MM.1S (cell line): ENCODE results near the gene NRG3.
A peak's percentile ranks its signal among the peaks of the same experiment; 100 is the strongest.
"Not testable (repeated sequence)": the region's sequence is repeated elsewhere in the genome, so short reads cannot be mapped to it uniquely, and the experiment has no call there.

Source experiments
- DNase-seq: peaks from one replicate; pipeline ENCODE4 v3.0.0-alpha.2; 2015
- H2AFZ ChIP-seq: fragments of 300-600 bp; sonication (generic); 2 replicates; pipeline ENCODE4 v1.6.0; 2016; ENCODE audit warnings: antibody characterized with exemption, low read length
- H3F3A ChIP-seq: fragments of 300-600 bp; sonication (generic); 2 replicates; pipeline ENCODE4 v1.6.1; 2016; ENCODE audit warnings: mild to moderate bottlenecking, antibody characterized with exemption, low read length, moderate library complexity, mixed read lengths; ENCODE audit not compliant: insufficient read depth
- H3K27ac ChIP-seq: fragments of 300-600 bp; sonication (generic); 2 replicates; pipeline ENCODE4 v1.5.1; 2016; ENCODE audit warnings: mild to moderate bottlenecking, low read length
- H3K27me3 ChIP-seq: fragments of 300-600 bp; sonication (generic); replicated peaks from 2 replicates; pipeline ENCODE4 v1.6.0; 2016; ENCODE audit warnings: low read length; ENCODE audit not compliant: insufficient read depth
- H3K36me3 ChIP-seq: fragments of 300-600 bp; sonication (generic); replicated peaks from 2 replicates; pipeline ENCODE4 v1.6.1; 2016; ENCODE audit warnings: mild to moderate bottlenecking, low read length, mixed read lengths; ENCODE audit not compliant: insufficient read depth
- H3K4me1 ChIP-seq: fragments of 300-600 bp; sonication (generic); 2 replicates; pipeline ENCODE4 v1.6.1; 2016; ENCODE audit warnings: low read length, mixed read lengths
- H3K4me2 ChIP-seq: fragments of 300-600 bp; sonication (generic); 2 replicates; pipeline ENCODE4 v1.6.0; 2016; ENCODE audit warnings: low read depth, low read length
- H3K4me3 ChIP-seq: fragments of 300-600 bp; sonication (generic); 2 replicates; pipeline ENCODE4 v1.5.1; 2016; ENCODE audit warnings: low read length, mixed read lengths
- H3K79me2 ChIP-seq: fragments of 300-600 bp; sonication (generic); 2 replicates; pipeline ENCODE4 v1.6.1; 2016; ENCODE audit warnings: mixed run types, low read length, mixed read lengths
- H3K9ac ChIP-seq: fragments of 300-600 bp; sonication (generic); 2 replicates; pipeline ENCODE4 v1.6.1; 2016; ENCODE audit warnings: low read length, mixed read lengths
- H3K9me2 ChIP-seq: fragments of 300-600 bp; sonication (generic); replicated peaks from 2 replicates; pipeline ENCODE4 v1.6.1; 2016; ENCODE audit warnings: mild to moderate bottlenecking, low read length, mixed read lengths; ENCODE audit not compliant: insufficient read depth
- H3K9me3 ChIP-seq: fragments of 300-600 bp; sonication (generic); replicated peaks from 2 replicates; pipeline ENCODE4 v1.6.1; 2016; ENCODE audit warnings: mild to moderate bottlenecking, low read length, mixed read lengths; ENCODE audit not compliant: insufficient read depth
- H4K20me1 ChIP-seq: fragments of 300-600 bp; sonication (generic); 2 replicates; pipeline ENCODE4 v1.6.1; 2016; ENCODE audit warnings: mild to moderate bottlenecking, low read length, moderate library complexity, mixed read lengths; ENCODE audit not compliant: insufficient read depth
- EZH2 ChIP-seq: fragments of 300-600 bp; sonication (generic); optimal IDR thresholded peaks from 2 replicates; pipeline ENCODE3; 2017; ENCODE audit warnings: low read depth, mild to moderate bottlenecking, antibody characterized with exemption, low read length, mixed read lengths
- EZH2phosphoT487 ChIP-seq: fragments of 300-600 bp; sonication (generic); IDR thresholded peaks from 2 replicates; pipeline ENCODE4 v1.6.1; 2018; ENCODE audit warnings: antibody characterized with exemption, low read length
- TF ChIP-seq, protein P1 (sequence below): fragments of 300-600 bp; sonication (generic); IDR thresholded peaks from 2 replicates; pipeline ENCODE4 v1.5.1; 2016; ENCODE audit warnings: antibody characterized with exemption, low read length, mixed read lengths

The NRG3 gene

DNA sequence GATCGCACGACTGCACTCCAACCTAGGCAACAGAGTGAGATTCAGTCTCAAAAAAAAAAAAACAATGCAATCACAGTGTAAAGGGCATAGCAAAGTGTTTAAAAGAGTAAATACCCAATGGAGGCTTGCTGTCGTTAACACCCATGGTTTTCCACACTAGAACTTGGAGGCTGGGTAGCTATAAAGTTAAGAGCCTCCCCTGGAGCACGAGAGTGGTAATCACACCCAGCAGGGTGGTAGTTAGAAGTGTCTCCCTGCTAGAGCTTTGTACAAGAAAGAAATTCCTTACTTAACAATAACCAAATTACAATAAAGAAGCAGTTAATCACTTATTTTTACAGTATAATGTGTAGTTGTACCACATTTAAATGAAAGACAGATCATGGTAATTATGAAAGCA lies 1078.9 kb downstream of the NRG3 start:
- Histone ChIP-seq H3K27ac (no peak overlapping the region), H3K4me3 (no peak overlapping the region), H3K27me3 (no peaks in the 10 kb centered on the region), H2AFZ (no peak overlapping the region), H3K9ac (no peak overlapping the region), H3K4me1 (no peaks in the 10 kb centered on the region), H3K9me2 (no peaks in the 10 kb centered on the region), H3K79me2 (no peaks in the 10 kb centered on the region), H3K36me3 (no peaks in the 10 kb centered on the region), H3K4me2 (no peak overlapping the region), H4K20me1 (no peaks in the 10 kb centered on the region), H3K9me3 (no peaks in the 10 kb centered on the region), H3F3A (no peaks in the 10 kb centered on the region)
- DNase-seq = no peak
- TF ChIP-seq, protein P1, sequence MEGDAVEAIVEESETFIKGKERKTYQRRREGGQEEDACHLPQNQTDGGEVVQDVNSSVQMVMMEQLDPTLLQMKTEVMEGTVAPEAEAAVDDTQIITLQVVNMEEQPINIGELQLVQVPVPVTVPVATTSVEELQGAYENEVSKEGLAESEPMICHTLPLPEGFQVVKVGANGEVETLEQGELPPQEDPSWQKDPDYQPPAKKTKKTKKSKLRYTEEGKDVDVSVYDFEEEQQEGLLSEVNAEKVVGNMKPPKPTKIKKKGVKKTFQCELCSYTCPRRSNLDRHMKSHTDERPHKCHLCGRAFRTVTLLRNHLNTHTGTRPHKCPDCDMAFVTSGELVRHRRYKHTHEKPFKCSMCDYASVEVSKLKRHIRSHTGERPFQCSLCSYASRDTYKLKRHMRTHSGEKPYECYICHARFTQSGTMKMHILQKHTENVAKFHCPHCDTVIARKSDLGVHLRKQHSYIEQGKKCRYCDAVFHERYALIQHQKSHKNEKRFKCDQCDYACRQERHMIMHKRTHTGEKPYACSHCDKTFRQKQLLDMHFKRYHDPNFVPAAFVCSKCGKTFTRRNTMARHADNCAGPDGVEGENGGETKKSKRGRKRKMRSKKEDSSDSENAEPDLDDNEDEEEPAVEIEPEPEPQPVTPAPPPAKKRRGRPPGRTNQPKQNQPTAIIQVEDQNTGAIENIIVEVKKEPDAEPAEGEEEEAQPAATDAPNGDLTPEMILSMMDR = peak; percentile 15; the same call in 1 of the 2 replicates
- TF ChIP-seq EZH2phosphoT487 = no peak

DNA sequence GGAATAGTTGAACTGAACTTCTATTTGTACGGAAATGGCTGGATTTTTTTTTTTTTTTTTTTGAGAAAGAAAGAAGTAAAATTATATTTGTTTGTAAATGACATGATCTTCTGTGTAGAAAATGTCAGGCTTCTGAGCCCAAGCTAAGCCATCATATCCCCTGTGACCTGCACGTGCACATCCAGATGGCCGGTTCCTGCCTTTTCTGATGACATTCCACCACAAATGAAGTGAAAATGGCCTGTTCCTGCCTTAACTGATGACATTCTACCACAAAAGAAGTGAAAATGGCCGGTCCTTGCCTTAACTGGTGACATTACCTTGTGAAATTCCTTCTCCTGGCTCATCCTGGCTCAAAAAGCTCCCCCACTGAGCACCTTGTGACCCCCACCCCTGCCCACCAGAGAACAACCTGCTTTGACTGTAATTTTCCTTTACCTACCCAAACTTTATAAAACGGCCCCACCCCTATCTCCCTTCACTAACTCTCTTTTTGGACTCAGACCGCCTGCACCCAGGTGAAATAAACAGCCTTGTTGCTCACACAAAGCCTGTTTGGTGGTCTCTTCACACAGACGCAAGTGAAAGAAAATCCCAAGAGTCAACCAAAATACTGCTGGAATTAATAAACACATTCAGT lies 1085.5 kb downstream of the NRG3 start:
- H3K79me2 ChIP-seq, H3K4me2 ChIP-seq, H3K27ac ChIP-seq, H3F3A ChIP-seq, H3K4me1 ChIP-seq, H3K9me2 ChIP-seq, H2AFZ ChIP-seq, H3K9me3 ChIP-seq, H4K20me1 ChIP-seq, H3K36me3 ChIP-seq, H3K4me3 ChIP-seq, DNase-seq, H3K27me3 ChIP-seq, H3K9ac ChIP-seq: not testable (repeated sequence)

DNA sequence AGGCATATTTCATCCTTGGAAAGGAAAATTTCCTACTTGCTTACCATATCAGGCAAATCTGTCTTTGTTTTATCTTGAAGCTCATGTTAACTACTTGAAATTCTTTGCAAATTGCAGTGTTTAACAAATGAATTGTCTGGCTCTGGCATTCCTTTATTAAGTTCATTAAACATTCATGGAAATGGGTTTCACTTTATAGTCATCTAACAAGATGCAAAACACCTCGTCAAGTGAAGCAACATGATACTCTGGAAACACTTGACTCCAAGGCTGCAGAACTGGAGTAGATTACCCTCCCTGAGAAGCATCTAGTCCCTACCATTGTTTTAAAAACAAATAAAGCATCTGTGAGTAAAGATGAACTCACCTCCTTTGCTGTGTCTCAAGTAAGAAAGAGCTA lies 1086.9 kb downstream of the NRG3 start:
- H3K9ac ChIP-seq = no peak overlapping the region
- H4K20me1 ChIP-seq = no peaks in the 10 kb centered on the region
- no peak overlapping the region for H2AFZ ChIP-seq
- no peak overlapping the region for H3K4me2 ChIP-seq
- no peaks in the 10 kb centered on the region for H3K4me1 ChIP-seq
- H3K9me3 ChIP-seq = no peaks in the 10 kb centered on the region
- no peaks in the 10 kb centered on the region for H3K36me3 ChIP-seq
- H3K4me3 ChIP-seq = no peak overlapping the region
- TF ChIP-seq EZH2phosphoT487 = no peak
- no peak for TF ChIP-seq EZH2
- TF ChIP-seq, protein P1 = no peak
- no peak for DNase-seq
- H3K79me2 ChIP-seq = no peaks in the 10 kb centered on the region
- no peak overlapping the region for H3K27ac ChIP-seq
- H3K9me2 ChIP-seq = no peaks in the 10 kb centered on the region
- H3K27me3 ChIP-seq = no peaks in the 10 kb centered on the region
- no peaks in the 10 kb centered on the region for H3F3A ChIP-seq

DNA sequence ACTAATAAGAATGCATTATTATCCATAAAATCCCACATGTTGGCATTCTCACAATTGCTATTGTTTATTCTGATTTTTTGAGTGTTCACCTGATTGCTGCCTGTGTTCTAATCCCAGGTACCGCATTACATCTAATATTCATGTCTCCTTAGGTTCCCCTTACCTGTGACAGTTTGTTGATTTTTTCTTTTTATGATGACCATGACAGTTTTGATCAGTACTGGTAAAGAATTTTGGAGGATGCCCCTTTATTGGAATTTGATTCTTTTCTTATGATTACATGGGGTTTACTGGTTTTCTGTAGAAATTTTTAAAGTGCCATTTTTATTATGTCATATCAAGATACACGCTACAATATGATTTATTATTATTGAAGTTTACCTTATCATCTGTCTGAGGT lies 1091.1 kb downstream of the NRG3 start:
- TF ChIP-seq, protein P1 = no peak
- TF ChIP-seq EZH2 = no peak
- no peak for TF ChIP-seq EZH2phosphoT487
- H3K79me2 ChIP-seq = no peaks in the 10 kb centered on the region

More for the DNA sequence above, 1091.1 kb downstream of the NRG3 start:
- Histone ChIP-seq H2AFZ (no peak overlapping the region), H3K9me3 (no peaks in the 10 kb centered on the region), H3K27me3 (no peaks in the 10 kb centered on the region), H3F3A (no peaks in the 10 kb centered on the region), H3K9ac (no peak overlapping the region), H3K36me3 (no peaks in the 10 kb centered on the region), H3K27ac (no peak overlapping the region), H4K20me1 (no peaks in the 10 kb centered on the region), H3K4me3 (no peak overlapping the region), H3K9me2 (no peaks in the 10 kb centered on the region), H3K4me1 (no peaks in the 10 kb centered on the region), H3K4me2 (no peak overlapping the region)
- DNase-seq = no peak
